ENCODE data around the gene SLC66A2. TPM values are rescaled to one million over a fixed set of nuclear protein-coding genes. Genes with fewer than 3 reads are reported as not detected.

SLC66A2 gene
- total and polyA plus RNA-seq, 2 of the 13 experiments (the other 11 are each of a cell fraction or from before 2014, with no cell fraction given): 33.5 to 41.9 TPM

GRCh38 chr18:79972720-79973119, 21.3 kb upstream of the SLC66A2 start (continued):
- no peak for TF ChIP-seq ZNF766 (CRISPR knock-in tag; IDR thresholded peaks at IDR 0.05; ENCODE audit: borderline replicate concordance)
- no peak for TF ChIP-seq ZZZ3 (CRISPR knock-in tag; IDR thresholded peaks at IDR 0.05; ENCODE audit: borderline replicate concordance)
- no peak for TF ChIP-seq ZBTB2 (CRISPR knock-in tag; IDR thresholded peaks at IDR 0.05; ENCODE audit: low read depth)

GRCh38 chr18:79971986-79972385, 20.5 kb upstream of the SLC66A2 start:
- FAIRE-seq: no peak
- DNase-seq (ENCODE audit: low spot score): no peak
- Histone ChIP-seq H4K20me1 (ENCODE audit: insufficient read depth, low read length) (peaks cover 28% of the 10 kb centered on the region), H3K9ac (ENCODE audit: insufficient read depth, low read depth, low read length) (no peak overlapping the region), H3K4me3 (replicated peaks in 1 of 3; ENCODE audit: insufficient read depth in 1 of 3, low read depth in 2 of 3, low read length in 3 of 3) (no peak overlapping the region), H3K9me3 (ENCODE audit: low read length) (no peaks in the 10 kb centered on the region), H2AFZ (ENCODE audit: low read length) (no peak overlapping the region), H3K27ac (ENCODE audit: extremely low read length, insufficient read depth, low read length) (no peak overlapping the region), H3K27me3 (ENCODE audit: control insufficient read depth in 1 of 2, insufficient read depth in 2 of 2, low read length in 2 of 2) (no peaks in the 10 kb centered on the region), H3K4me2 (ENCODE audit: low read depth, low read length) (no peak overlapping the region), H3K79me2 (ENCODE audit: insufficient read depth, low read length) (peaks cover 33% of the 10 kb centered on the region), H3K36me3 (replicated peaks in 1 of 2; ENCODE audit: control insufficient read depth in 1 of 2, insufficient read depth in 2 of 2, low read length in 2 of 2) (peaks cover 28 to 73% of the 10 kb centered on the region in 2 experiments), H3K4me1 (ENCODE audit: insufficient read depth, low read length) (peaks cover 9% of the 10 kb centered on the region; the same call in 1 of the 2 replicates)
- no TSS peak for BruUV-seq (replicated peaks)
- in situ Hi-C loops (cut with HindIII; ENCODE audit: extremely low pct_ligation_motif_present, low pct_unique_long_range_greater_than_20kb) (no loop called here), intact Hi-C loops (cut with micrococcal nuclease; ENCODE audit: unreplicated experiment) (no loop called here)
- 87% methylated on average over 9 of the region's 9 CpGs for WGBS (ENCODE audit: low lambda C conversion rate)
- TF ChIP-seq GABPA (IDR thresholded peaks at IDR 0.05; ENCODE audit: low read depth, low read length): no peak
- no peak for TF ChIP-seq GABPA (CRISPR knock-in tag; IDR thresholded peaks at IDR 0.05; ENCODE audit: low read depth)
- no peak for TF ChIP-seq TAF1 (CRISPR knock-in tag; IDR thresholded peaks at IDR 0.05)
- no peak for TF ChIP-seq HDAC2 (CRISPR knock-in tag; IDR thresholded peaks at IDR 0.05)
- no peak for TF ChIP-seq ELF4 (CRISPR knock-in tag; IDR thresholded peaks at IDR 0.05; ENCODE audit: borderline replicate concordance)
- TF ChIP-seq EHMT2 (IDR thresholded peaks at IDR 0.05; ENCODE audit: borderline replicate concordance, low read depth, low read length): no peak
- TF ChIP-seq ZNF460 (CRISPR knock-in tag; IDR thresholded peaks at IDR 0.05; ENCODE audit: borderline replicate concordance): no peak
- TF ChIP-seq RBM22 (optimal IDR thresholded peaks at IDR 0.05; ENCODE audit: low read length): peak; percentile 66
- no peak for TF ChIP-seq ZNF253 (CRISPR knock-in tag; IDR thresholded peaks at IDR 0.05; ENCODE audit: borderline replicate concordance)
- TF ChIP-seq HDAC1 (CRISPR knock-in tag; IDR thresholded peaks at IDR 0.05): no peak
- no peak for TF ChIP-seq SP4 (CRISPR knock-in tag; IDR thresholded peaks at IDR 0.05)
- no peak for TF ChIP-seq REXO4 (CRISPR knock-in tag; IDR thresholded peaks at IDR 0.05; ENCODE audit: borderline replicate concordance)
- TF ChIP-seq CEBPG (CRISPR knock-in tag; IDR thresholded peaks at IDR 0.05): no peak
- no peak for TF ChIP-seq AFF4 (CRISPR knock-in tag; IDR thresholded peaks at IDR 0.05)
- no peak for TF ChIP-seq ZMAT5 (CRISPR knock-in tag; IDR thresholded peaks at IDR 0.05; ENCODE audit: borderline replicate concordance, low read depth)
- TF ChIP-seq SMARCC2 (IDR thresholded peaks at IDR 0.05): no peak
- TF ChIP-seq AKAP8 (CRISPR knock-in tag; IDR thresholded peaks at IDR 0.05): 0 out of 2 replicates have a peak, but pooled peaks have one; percentile 27
- TF ChIP-seq PTBP1 (IDR thresholded peaks at IDR 0.05; ENCODE audit: low read depth, low read length, poor library complexity, severe bottlenecking): no peak
- no peak; the same call in 1 of the 3 replicates for ATAC-seq
- POLR2A ChIA-PET: interaction anchor here (1.0 kb wide), 1 partner anchor 13 kb away, joined by 3 read pairs; no protein-coding TSS in a partner anchor
- CTCF ChIA-PET (ENCODE audit: low intra/inter-chr PET ratio, low total read pairs): no interaction called here
